Activated naive CD8-positive, alpha-beta T cell treated with anti-CD3 and anti-CD28 coated beads, Interleukin-2, amount 10 ng/mL, durations not matched to agents 7 days and 5 days (primary cell): Measurements from ENCODE around the gene CLPSL2. TPM values are rescaled to one million over a fixed set of nuclear protein-coding genes. Genes with fewer than 3 reads are reported as not detected.

Experiments
- ATAC-seq: fragments of 150-1000 bp; cut with Tn5 transposase; one replicate; pipeline ENCODE4 v1.10.0; 2021; ENCODE audit warnings: low read depth, moderate library complexity
- POLR2A ChIA-PET: fragments of 350-600 bp; sonication (Branson Sonifier 250); formaldehyde crosslinking; loops from one replicate; lab custom pipeline; 2021; ENCODE audit warnings: antibody characterized with exemption; lab: Charles Lee
- DNase-seq: peaks from one replicate; pipeline ENCODE4 v3.0.0; 2021
- H3K27ac Mint-ChIP-seq: one replicate; pipeline ENCODE4 v1.8.0; 2022; ENCODE audit warnings: mild to moderate bottlenecking, mixed read lengths
- H3K27me3 Mint-ChIP-seq: one replicate; pipeline ENCODE4 v1.8.0; 2022; ENCODE audit warnings: mild to moderate bottlenecking, moderate library complexity, mixed read lengths
- H3K36me3 Mint-ChIP-seq: one replicate; pipeline ENCODE4 v1.8.0; 2021; ENCODE audit warnings: mild to moderate bottlenecking, mixed read lengths
- H3K4me1 Mint-ChIP-seq: one replicate; pipeline ENCODE4 v1.8.0; 2021; ENCODE audit warnings: mixed read lengths
- H3K4me3 Mint-ChIP-seq: one replicate; pipeline ENCODE4 v1.8.0; 2022; ENCODE audit warnings: mild to moderate bottlenecking, moderate library complexity, mixed read lengths
- H3K9me3 Mint-ChIP-seq: one replicate; pipeline ENCODE4 v1.8.0; 2021; ENCODE audit warnings: mixed read lengths
- total RNA-seq, 2 experiments: library from RNA; stranded (reverse); gene quantifications; one replicate each; pipeline ENCODE4 v1.2.3, GENCODE V29; 2021

CLPSL2 gene
- total RNA-seq, 2 experiments from 2014 or later = not detected

GRCh38 chr6:35782424-35782823, 6.0 kb downstream of the CLPSL2 start:
- DNase-seq (no peak), ATAC-seq (no peak)
- POLR2A ChIA-PET = no interaction called here
- no peaks in the 10 kb centered on the region for H3K36me3 Mint-ChIP-seq
- peaks cover 37% of the 10 kb centered on the region for H3K27me3 Mint-ChIP-seq
- no peak overlapping the region for H3K4me3 Mint-ChIP-seq
- no peaks in the 10 kb centered on the region for H3K9me3 Mint-ChIP-seq
- no peak overlapping the region for H3K27ac Mint-ChIP-seq
- H3K4me1 Mint-ChIP-seq = no peaks in the 10 kb centered on the region

DNA sequence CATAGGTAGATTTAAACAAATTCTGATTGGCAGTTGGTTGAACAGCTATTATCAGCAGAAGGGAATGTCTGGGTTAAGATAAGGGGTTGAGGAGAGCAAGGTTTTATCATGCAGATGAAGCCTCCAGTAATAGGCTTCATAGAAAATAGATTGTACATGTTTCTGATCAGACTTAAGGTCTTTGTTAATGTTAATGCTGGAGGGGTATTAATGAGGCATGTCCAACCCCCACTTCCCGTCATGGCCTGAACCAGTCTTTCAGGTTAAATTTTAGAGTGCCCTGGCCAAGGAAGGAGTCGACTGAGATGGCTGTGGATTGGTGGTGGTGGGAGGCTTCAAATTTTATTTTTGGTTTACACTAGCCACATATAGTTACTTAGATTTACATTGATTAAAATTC, 7.8 kb downstream of the CLPSL2 start:
- no peak for DNase-seq
- no peak for ATAC-seq
- peaks cover 42% of the 10 kb centered on the region for H3K27me3 Mint-ChIP-seq
- H3K27ac Mint-ChIP-seq = no peak overlapping the region
- no peaks in the 10 kb centered on the region for H3K9me3 Mint-ChIP-seq
- H3K4me1 Mint-ChIP-seq = no peaks in the 10 kb centered on the region
- no peak overlapping the region for H3K4me3 Mint-ChIP-seq
- no peaks in the 10 kb centered on the region for H3K36me3 Mint-ChIP-seq
- POLR2A ChIA-PET = interaction anchor here (0.7 kb wide), 1 partner anchor 117 kb away, joined by 3 read pairs; no protein-coding TSS in a partner anchor

GRCh38 chr6:35786272-35786671, 9.9 kb downstream of the CLPSL2 start:
- POLR2A ChIA-PET = no interaction called here
- DNase-seq = no peak
- H3K27me3 Mint-ChIP-seq = peaks cover 46% of the 10 kb centered on the region
- ATAC-seq = no peak
- no peaks in the 10 kb centered on the region for H3K4me1 Mint-ChIP-seq
- no peak overlapping the region for H3K27ac Mint-ChIP-seq
- H3K36me3 Mint-ChIP-seq = no peaks in the 10 kb centered on the region
- H3K4me3 Mint-ChIP-seq = no peak overlapping the region
- no peaks in the 10 kb centered on the region for H3K9me3 Mint-ChIP-seq

GRCh38 chr6:35786810-35787209, 10.4 kb downstream of the CLPSL2 start:
- H3K27ac Mint-ChIP-seq = no peak overlapping the region
- no peak for DNase-seq
- POLR2A ChIA-PET = no interaction called here
- peaks cover 46% of the 10 kb centered on the region for H3K27me3 Mint-ChIP-seq
- no peak overlapping the region for H3K4me3 Mint-ChIP-seq
- H3K36me3 Mint-ChIP-seq = no peaks in the 10 kb centered on the region
- no peaks in the 10 kb centered on the region for H3K9me3 Mint-ChIP-seq
- no peak for ATAC-seq
- H3K4me1 Mint-ChIP-seq = no peaks in the 10 kb centered on the region

DNA sequence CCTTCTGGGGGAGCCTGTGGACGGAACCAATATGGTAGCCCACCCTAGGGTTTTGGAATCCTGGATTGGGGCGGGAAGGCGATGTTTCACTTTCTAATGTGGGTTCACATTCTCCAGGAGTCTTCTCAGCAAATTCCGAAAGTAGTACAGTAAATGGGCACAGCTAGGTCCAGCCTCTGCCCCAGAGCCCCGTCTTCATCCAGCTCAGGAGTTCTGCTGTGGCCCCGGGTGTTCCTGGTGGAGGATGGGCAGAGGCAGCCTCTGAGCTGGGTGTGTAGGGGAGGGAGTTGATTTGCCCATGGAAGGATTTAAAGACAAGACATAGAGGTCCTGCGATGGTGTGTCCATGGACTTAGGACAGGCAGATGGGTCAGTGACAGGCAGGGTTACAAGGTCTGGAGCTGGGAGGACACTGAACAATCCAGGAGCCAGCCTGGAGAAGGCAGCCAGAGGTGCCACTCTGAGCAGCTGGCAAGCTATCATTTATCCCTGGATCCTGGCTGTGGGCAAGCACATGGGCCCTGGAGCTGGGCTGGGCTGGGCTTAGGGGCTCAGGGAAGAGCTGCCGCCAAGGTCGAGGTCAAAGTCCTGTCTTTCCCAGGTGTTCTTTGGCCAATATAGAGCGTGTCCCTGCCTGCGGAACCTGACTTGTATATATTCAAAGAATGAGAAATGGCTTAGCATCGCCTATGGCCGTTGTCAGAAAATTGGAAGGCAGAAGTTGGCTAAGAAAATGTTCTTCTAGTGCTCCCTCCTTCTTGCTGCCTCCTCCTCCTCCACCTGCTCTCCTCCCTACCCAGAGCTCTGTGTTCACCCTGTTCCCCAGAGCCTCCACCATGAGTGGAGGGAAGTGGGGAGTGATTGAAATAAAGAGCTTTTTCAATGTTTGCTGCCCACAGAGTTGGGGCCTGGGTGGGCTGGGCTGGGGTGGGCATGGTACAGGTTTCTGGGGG, 11.1 kb downstream of the CLPSL2 start:
- ATAC-seq = no peak
- Mint-ChIP-seq H3K9me3 (no peaks in the 10 kb centered on the region), H3K4me1 (no peaks in the 10 kb centered on the region), H3K4me3 (no peak overlapping the region), H3K36me3 (no peaks in the 10 kb centered on the region), H3K27me3 (peaks cover 44% of the 10 kb centered on the region), H3K27ac (no peak overlapping the region)
- POLR2A ChIA-PET = interaction anchor here (0.6 kb wide), 1 partner anchor 629 kb away, joined by 4 read pairs; no protein-coding TSS in a partner anchor
- no peak for DNase-seq

- peaks cover 47% of the 10 kb centered on the region for H3K27me3 Mint-ChIP-seq
- no peak overlapping the region for H3K27ac Mint-ChIP-seq
- H3K4me3 Mint-ChIP-seq = no peak overlapping the region
- DNase-seq = no peak
- POLR2A ChIA-PET = no interaction called here
- no peaks in the 10 kb centered on the region for H3K9me3 Mint-ChIP-seq
- H3K4me1 Mint-ChIP-seq = no peaks in the 10 kb centered on the region
- H3K36me3 Mint-ChIP-seq = no peaks in the 10 kb centered on the region
- ATAC-seq = no peak
Measured at GRCh38 chr6:35788423-35788982, 12.1 kb downstream of the CLPSL2 start.

DNA sequence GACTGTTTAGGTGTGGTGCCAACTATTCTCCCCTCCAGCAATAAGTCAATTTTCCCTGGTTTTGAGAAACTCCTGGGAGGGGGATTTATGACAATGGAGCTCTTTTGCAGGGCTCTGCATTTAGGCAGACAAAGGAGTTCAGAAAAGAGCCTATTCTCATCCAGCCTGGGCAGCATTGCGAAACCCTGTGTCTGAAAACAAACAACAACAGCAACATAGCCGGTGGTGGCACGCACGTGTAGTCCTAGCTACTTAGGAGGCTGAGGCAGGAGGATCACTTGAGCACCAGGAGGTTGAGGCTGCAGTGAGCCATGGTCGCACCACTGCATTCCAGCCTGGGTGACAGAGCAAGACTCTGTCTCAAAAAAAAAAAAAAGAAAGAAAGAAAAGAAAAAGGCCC, 14.3 kb downstream of the CLPSL2 start:
- no peak for DNase-seq
- POLR2A ChIA-PET = no interaction called here
- H3K27me3 Mint-ChIP-seq = peaks cover 40% of the 10 kb centered on the region

DNA sequence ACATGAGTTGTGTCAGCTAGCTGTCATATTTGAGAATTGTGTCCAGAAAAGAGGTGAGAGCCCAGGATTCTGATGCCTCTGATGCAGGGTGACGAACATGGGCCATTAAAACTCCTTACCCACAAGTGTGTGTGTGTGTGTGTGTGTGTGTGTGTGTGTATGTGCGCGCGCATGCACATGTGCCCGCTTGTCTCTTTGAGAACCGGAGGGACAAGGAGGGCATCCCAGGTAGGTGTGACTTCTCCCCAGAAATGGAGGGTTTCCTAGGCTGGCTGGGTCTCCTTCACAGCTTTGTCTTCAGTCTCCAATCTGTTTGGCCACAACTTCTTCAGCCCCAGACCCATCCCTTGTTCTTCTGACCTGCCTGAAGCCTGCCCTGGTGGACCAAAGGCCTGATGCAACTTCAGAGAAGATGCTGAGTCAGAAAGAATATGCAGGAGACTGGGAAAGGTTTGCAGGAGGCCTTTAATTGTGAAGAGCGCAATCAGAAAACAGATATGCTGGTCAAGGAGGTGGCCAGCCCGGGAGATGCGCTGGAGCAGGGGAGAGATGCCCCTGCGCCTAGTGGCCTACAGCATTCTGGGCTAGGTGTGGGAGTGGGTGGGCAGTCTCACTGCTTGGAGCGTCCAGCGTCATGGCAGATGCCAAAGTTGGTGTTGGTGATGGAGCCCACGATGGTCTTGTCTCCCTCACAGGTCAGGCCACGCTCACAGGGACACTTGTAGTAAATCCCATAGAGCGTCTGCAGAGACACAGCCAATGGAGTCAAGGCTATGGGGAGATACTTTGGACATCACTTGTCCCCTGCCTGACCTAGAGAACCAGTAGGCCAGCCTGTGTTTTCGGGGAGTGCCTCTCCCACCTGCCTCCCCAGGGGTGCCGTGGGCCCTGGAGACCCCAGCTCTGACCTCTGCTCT, 18.4 kb downstream of the CLPSL2 start:
- POLR2A ChIA-PET = no interaction called here
- DNase-seq (no peak), ATAC-seq (no peak)
- no peaks in the 10 kb centered on the region for H3K9me3 Mint-ChIP-seq
- H3K4me3 Mint-ChIP-seq = no peak overlapping the region
- no peaks in the 10 kb centered on the region for H3K36me3 Mint-ChIP-seq
- no peaks in the 10 kb centered on the region for H3K4me1 Mint-ChIP-seq
- H3K27ac Mint-ChIP-seq = no peak overlapping the region
- H3K27me3 Mint-ChIP-seq = peaks cover 10% of the 10 kb centered on the region

More for the DNA sequence above, 14.3 kb downstream of the CLPSL2 start:
- H3K4me1 Mint-ChIP-seq = no peaks in the 10 kb centered on the region
- ATAC-seq = no peak
- H3K27ac Mint-ChIP-seq = no peak overlapping the region
- H3K4me3 Mint-ChIP-seq = no peak overlapping the region
- no peaks in the 10 kb centered on the region for H3K9me3 Mint-ChIP-seq
- H3K36me3 Mint-ChIP-seq = no peaks in the 10 kb centered on the region

DNA sequence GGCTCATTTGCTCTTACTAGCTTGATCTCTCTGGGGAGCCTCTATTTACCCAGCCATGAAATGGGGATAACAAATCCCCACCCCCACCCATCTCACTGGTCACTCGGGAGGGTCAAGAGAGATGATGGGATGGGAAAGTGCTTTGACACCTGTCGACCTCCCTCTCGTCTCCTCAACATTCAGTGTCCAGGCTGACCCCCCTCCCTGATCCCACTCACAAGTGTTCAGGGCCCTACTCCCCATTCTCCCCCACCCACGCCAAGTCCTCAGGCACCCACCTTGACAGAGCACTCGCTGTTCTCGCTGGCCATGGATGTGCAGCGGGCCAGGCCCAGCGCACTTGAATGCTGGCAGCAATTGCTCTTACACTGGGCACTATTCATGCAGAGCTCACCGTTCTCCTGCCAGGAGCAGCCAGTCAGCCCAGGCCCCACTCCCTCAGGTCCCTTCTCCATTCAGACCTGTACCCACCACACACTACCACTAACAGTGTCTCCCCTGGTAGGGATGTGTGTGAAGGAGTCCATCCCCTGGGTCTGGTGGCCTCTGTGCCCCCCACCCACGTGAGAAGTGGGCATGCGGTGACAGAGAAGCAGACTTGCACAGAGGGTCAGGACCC, 19.2 kb downstream of the CLPSL2 start:
- Mint-ChIP-seq H3K9me3 (no peaks in the 10 kb centered on the region), H3K4me3 (no peak overlapping the region), H3K4me1 (no peaks in the 10 kb centered on the region), H3K36me3 (no peaks in the 10 kb centered on the region), H3K27ac (no peak overlapping the region), H3K27me3 (peaks cover 8% of the 10 kb centered on the region)
- POLR2A ChIA-PET = no interaction called here
- DNase-seq = no peak
- ATAC-seq = no peak

GRCh38 chr6:35796236-35796635, 19.8 kb downstream of the CLPSL2 start:
- H3K27me3 Mint-ChIP-seq = peaks cover 9% of the 10 kb centered on the region
- H3K27ac Mint-ChIP-seq = no peak overlapping the region
- POLR2A ChIA-PET = no interaction called here
- no peaks in the 10 kb centered on the region for H3K4me1 Mint-ChIP-seq
- ATAC-seq (no peak), DNase-seq (no peak)
- H3K36me3 Mint-ChIP-seq = no peaks in the 10 kb centered on the region
- H3K9me3 Mint-ChIP-seq = no peaks in the 10 kb centered on the region
- H3K4me3 Mint-ChIP-seq = no peak overlapping the region

DNA sequence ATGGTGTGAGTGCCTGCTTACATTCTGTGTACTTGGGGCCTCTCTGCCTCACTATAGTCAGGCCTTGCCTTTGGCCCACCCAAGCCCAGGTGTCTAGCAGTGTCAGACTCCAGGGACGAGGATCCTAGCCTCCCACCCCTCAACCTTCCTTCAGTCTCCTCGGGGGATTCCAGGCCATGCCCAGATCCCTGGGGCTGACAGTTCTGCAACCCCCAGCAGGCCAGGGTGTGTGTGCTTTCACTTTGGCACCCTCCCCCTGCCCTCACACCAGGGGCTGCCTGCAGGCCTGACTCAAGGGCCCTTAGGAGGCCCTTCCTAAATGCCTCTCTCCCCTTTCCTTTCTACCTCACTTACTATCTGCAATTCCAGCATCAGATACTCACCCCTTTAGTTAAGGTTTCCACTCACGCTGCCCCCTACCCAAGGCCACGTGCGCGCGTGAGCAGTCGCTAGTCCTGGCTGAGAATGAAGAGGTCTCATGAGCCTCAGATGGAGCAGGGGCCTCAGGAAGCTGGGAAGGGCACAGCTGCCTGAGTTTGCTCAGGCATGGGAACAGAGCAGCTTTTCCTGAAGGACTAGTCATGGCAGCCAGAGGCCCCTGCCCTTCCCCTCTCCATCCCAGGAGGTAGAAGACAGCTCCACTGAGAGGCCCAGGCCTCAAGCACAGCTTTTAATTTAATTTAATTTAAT, 21.6 kb downstream of the CLPSL2 start:
- no peak for DNase-seq
- ATAC-seq = no peak
- Mint-ChIP-seq H3K27ac (no peak overlapping the region), H3K36me3 (no peaks in the 10 kb centered on the region), H3K4me1 (no peaks in the 10 kb centered on the region), H3K4me3 (no peak overlapping the region), H3K9me3 (no peaks in the 10 kb centered on the region), H3K27me3 (peaks cover 8% of the 10 kb centered on the region)
- POLR2A ChIA-PET = no interaction called here

DNA sequence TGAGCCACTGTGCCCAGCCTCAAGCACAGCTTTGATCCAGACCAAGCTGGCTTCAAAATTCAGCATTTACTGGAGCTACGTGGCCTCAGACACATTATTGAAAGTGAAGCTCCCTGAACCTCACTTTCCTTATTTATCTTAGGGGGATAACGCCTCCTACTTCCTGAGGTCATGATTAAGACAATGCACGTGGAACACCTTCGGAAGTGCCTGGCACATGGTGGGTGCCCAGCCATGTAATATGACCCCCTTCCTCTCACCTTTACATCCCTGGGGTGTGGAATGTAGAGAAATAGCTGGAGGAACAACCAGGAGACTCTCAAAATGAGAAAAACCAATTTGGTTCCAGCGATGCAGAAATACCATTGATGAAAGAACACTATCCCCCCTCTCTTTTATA, 22.3 kb downstream of the CLPSL2 start:
- Mint-ChIP-seq H3K4me1 (no peaks in the 10 kb centered on the region), H3K27me3 (peaks cover 8% of the 10 kb centered on the region), H3K4me3 (no peak overlapping the region), H3K9me3 (no peaks in the 10 kb centered on the region), H3K27ac (no peak overlapping the region), H3K36me3 (no peaks in the 10 kb centered on the region)
- POLR2A ChIA-PET = no interaction called here
- DNase-seq (no peak), ATAC-seq (no peak)
